ENCODE results near the gene TAPBPL.
"Not testable (repeated sequence)": the region's sequence is repeated elsewhere in the genome, so short reads cannot be mapped to it uniquely, and the experiment has no call there.

The TAPBPL gene

DNA sequence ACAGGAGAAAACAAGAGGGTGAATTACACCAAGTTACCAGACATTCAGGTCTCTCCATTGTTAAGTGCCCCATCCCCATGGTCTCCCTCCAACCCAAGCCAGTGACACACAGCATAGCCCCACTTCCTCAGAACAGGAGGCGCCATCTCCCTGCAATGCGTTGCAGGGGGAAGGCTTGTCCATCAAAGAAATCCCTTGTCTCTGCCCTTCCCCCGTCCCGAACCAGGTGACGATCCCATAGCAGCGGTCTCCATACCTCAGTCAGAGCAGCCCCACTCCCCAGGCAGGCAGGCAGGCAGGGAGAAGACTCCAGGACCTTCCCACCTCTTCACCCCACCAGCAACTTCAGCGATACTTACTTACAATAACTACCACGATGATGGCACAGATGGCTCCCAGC is 12.7 kb downstream of the TAPBPL start:
- H3K36me3 ChIP-seq (ENCODE audit: insufficient read depth, low read length): peaks cover 95% of the 10 kb centered on the region

DNA sequence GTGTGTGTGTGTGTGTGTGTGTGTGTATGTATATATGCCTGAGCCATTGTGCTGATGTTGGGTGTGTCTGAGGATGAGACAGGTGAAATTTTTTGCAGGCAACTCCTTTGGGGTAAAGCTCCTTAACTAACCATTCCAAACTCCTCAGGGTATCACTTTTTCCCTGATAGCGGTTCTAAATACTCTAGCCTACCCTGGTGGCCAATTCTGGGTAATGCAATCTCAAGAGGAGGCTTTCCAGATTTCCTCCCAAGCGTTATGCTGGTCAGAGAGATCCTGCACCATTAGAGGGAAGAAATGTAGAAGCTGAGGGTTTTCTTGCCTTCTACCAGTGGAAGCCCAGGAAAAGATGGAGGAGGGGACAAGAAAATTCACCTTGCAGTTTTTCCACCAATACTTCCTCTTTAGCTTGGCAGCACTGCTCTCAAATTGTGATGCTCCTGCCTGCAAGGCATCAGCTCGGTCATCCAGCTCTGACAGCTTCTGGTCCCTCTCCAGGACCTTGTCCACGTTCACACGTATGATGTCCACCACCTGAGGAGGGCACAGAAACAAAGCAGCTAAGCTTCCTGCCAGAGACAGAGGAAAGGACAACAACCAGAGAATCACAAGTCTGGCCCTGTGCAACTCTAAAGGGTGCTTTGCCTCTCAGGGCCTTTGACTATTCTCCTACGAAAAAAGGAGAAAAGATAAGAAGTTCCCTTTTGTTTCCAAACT is 13.8 kb downstream of the TAPBPL start:
- Histone ChIP-seq H3K27ac (ENCODE audit: low read depth, low read length, poor library complexity, severe bottlenecking) (peak overlapping the region; percentile 45), H3K9me3 (ENCODE audit: low read length) (0 out of 2 replicates have a peak, but pooled peaks cover 3% of the 10 kb centered on the region), H3K27me3 (ENCODE audit: insufficient read depth, low read length) (no peaks in the 10 kb centered on the region), H3K9me2 (ENCODE audit: low read depth, low read length) (no peaks in the 10 kb centered on the region), H2AFZ (ENCODE audit: low read length) (no peak overlapping the region), H3K4me2 (ENCODE audit: low read length) (no peak overlapping the region), H3K4me1 (ENCODE audit: insufficient read depth, low read length, severe bottlenecking) (peaks cover 68% of the 10 kb centered on the region), H3K79me2 (ENCODE audit: insufficient read depth, low read length) (peaks cover 24% of the 10 kb centered on the region), H3F3A (ENCODE audit: insufficient read depth, low read length) (no peaks in the 10 kb centered on the region), H3K36me3 (ENCODE audit: insufficient read depth, low read length) (peaks cover 86% of the 10 kb centered on the region), H3K4me3 (ENCODE audit: low read depth, low read length, poor library complexity, severe bottlenecking) (no peak overlapping the region), H3K9ac (ENCODE audit: low read length) (no peak overlapping the region), H4K20me1 (ENCODE audit: insufficient read depth, low read length) (no peaks in the 10 kb centered on the region)
- TF ChIP-seq, protein P1, sequence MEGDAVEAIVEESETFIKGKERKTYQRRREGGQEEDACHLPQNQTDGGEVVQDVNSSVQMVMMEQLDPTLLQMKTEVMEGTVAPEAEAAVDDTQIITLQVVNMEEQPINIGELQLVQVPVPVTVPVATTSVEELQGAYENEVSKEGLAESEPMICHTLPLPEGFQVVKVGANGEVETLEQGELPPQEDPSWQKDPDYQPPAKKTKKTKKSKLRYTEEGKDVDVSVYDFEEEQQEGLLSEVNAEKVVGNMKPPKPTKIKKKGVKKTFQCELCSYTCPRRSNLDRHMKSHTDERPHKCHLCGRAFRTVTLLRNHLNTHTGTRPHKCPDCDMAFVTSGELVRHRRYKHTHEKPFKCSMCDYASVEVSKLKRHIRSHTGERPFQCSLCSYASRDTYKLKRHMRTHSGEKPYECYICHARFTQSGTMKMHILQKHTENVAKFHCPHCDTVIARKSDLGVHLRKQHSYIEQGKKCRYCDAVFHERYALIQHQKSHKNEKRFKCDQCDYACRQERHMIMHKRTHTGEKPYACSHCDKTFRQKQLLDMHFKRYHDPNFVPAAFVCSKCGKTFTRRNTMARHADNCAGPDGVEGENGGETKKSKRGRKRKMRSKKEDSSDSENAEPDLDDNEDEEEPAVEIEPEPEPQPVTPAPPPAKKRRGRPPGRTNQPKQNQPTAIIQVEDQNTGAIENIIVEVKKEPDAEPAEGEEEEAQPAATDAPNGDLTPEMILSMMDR (IDR thresholded peaks at IDR 0.05; ENCODE audit: low read length): peak; percentile 92
- no peak for TF ChIP-seq EZH2 (IDR thresholded peaks at IDR 0.05; ENCODE audit: borderline replicate concordance, low read length)

More for the DNA sequence above, 12.7 kb downstream of the TAPBPL start:
- no peaks in the 10 kb centered on the region for H3K9me2 ChIP-seq (ENCODE audit: low read depth, low read length)
- no peak overlapping the region for H3K4me3 ChIP-seq (ENCODE audit: low read depth, low read length, poor library complexity, severe bottlenecking)
- H3K9me3 ChIP-seq (ENCODE audit: low read length): 0 out of 2 replicates have a peak, but pooled peaks cover 3% of the 10 kb centered on the region
- peak overlapping the region; percentile 92 for H3K27ac ChIP-seq (ENCODE audit: low read depth, low read length, poor library complexity, severe bottlenecking)
- H3K9ac ChIP-seq (ENCODE audit: low read length): no peak overlapping the region
- peaks cover 16% of the 10 kb centered on the region for H3K79me2 ChIP-seq (ENCODE audit: insufficient read depth, low read length)
- peaks cover 70% of the 10 kb centered on the region for H3K4me1 ChIP-seq (ENCODE audit: insufficient read depth, low read length, severe bottlenecking)
- no peaks in the 10 kb centered on the region for H4K20me1 ChIP-seq (ENCODE audit: insufficient read depth, low read length)
- H3K4me2 ChIP-seq (ENCODE audit: low read length): no peak overlapping the region
- no peak overlapping the region for H2AFZ ChIP-seq (ENCODE audit: low read length)
- no peaks in the 10 kb centered on the region for H3F3A ChIP-seq (ENCODE audit: insufficient read depth, low read length)
- TF ChIP-seq, protein P1 (IDR thresholded peaks at IDR 0.05; ENCODE audit: low read length): no peak
- no peak for TF ChIP-seq EZH2 (IDR thresholded peaks at IDR 0.05; ENCODE audit: borderline replicate concordance, low read length)
- no peaks in the 10 kb centered on the region for H3K27me3 ChIP-seq (ENCODE audit: insufficient read depth, low read length)

- Histone ChIP-seq H3K27ac (ENCODE audit: low read depth, low read length, poor library complexity, severe bottlenecking) (peak overlapping the region; percentile 45), H3K9me3 (ENCODE audit: low read length) (0 out of 2 replicates have a peak, but pooled peaks cover 3% of the 10 kb centered on the region), H3K36me3 (ENCODE audit: insufficient read depth, low read length) (peaks cover 80% of the 10 kb centered on the region), H3K79me2 (ENCODE audit: insufficient read depth, low read length) (peaks cover 24% of the 10 kb centered on the region), H3K9ac (ENCODE audit: low read length) (no peak overlapping the region), H3K4me3 (ENCODE audit: low read depth, low read length, poor library complexity, severe bottlenecking) (no peak overlapping the region), H3K4me2 (ENCODE audit: low read length) (no peak overlapping the region), H4K20me1 (ENCODE audit: insufficient read depth, low read length) (no peaks in the 10 kb centered on the region), H2AFZ (ENCODE audit: low read length) (no peak overlapping the region), H3K4me1 (ENCODE audit: insufficient read depth, low read length, severe bottlenecking) (peaks cover 65% of the 10 kb centered on the region), H3K27me3 (ENCODE audit: insufficient read depth, low read length) (no peaks in the 10 kb centered on the region), H3F3A (ENCODE audit: insufficient read depth, low read length) (no peaks in the 10 kb centered on the region), H3K9me2 (ENCODE audit: low read depth, low read length) (no peaks in the 10 kb centered on the region)
- TF ChIP-seq EZH2 (IDR thresholded peaks at IDR 0.05; ENCODE audit: borderline replicate concordance, low read length): no peak
Measured at GRCh38 chr12:6466184-6466573, 14.3 kb downstream of the TAPBPL start.

- H3K4me3 ChIP-seq (ENCODE audit: low read depth, low read length, poor library complexity, severe bottlenecking); H3K4me2 ChIP-seq (ENCODE audit: low read length); H3K27me3 ChIP-seq (ENCODE audit: insufficient read depth, low read length); H3K9ac ChIP-seq (ENCODE audit: low read length); H3K9me3 ChIP-seq (ENCODE audit: low read length); H4K20me1 ChIP-seq (ENCODE audit: insufficient read depth, low read length); H2AFZ ChIP-seq (ENCODE audit: low read length); H3F3A ChIP-seq (ENCODE audit: insufficient read depth, low read length); H3K9me2 ChIP-seq (ENCODE audit: low read depth, low read length): not testable (repeated sequence)
- peaks cover 75% of the 10 kb centered on the region for H3K36me3 ChIP-seq (ENCODE audit: insufficient read depth, low read length)
- peaks cover 24% of the 10 kb centered on the region for H3K79me2 ChIP-seq (ENCODE audit: insufficient read depth, low read length)
- peak overlapping the region; percentile 45 for H3K27ac ChIP-seq (ENCODE audit: low read depth, low read length, poor library complexity, severe bottlenecking)
- H3K4me1 ChIP-seq (ENCODE audit: insufficient read depth, low read length, severe bottlenecking): peaks cover 62% of the 10 kb centered on the region
Measured at GRCh38 chr12:6466751-6467150, 14.9 kb downstream of the TAPBPL start.

GRCh38 chr12:6467571-6468282 is 15.9 kb downstream of the TAPBPL start:
- peaks cover 24% of the 10 kb centered on the region for H3K79me2 ChIP-seq (ENCODE audit: insufficient read depth, low read length)
- H3K27me3 ChIP-seq (ENCODE audit: insufficient read depth, low read length); H3K27ac ChIP-seq (ENCODE audit: low read depth, low read length, poor library complexity, severe bottlenecking); H2AFZ ChIP-seq (ENCODE audit: low read length); H3K9me3 ChIP-seq (ENCODE audit: low read length); H3K9ac ChIP-seq (ENCODE audit: low read length); H4K20me1 ChIP-seq (ENCODE audit: insufficient read depth, low read length); H3K9me2 ChIP-seq (ENCODE audit: low read depth, low read length); H3F3A ChIP-seq (ENCODE audit: insufficient read depth, low read length): not testable (repeated sequence)
- H3K36me3 ChIP-seq (ENCODE audit: insufficient read depth, low read length): peaks cover 66% of the 10 kb centered on the region
- peak overlapping the region; percentile 95; the same call in 1 of the 2 replicates for H3K4me2 ChIP-seq (ENCODE audit: low read length)
- H3K4me3 ChIP-seq (ENCODE audit: low read depth, low read length, poor library complexity, severe bottlenecking): peak overlapping the region; percentile 89
- peaks cover 53% of the 10 kb centered on the region for H3K4me1 ChIP-seq (ENCODE audit: insufficient read depth, low read length, severe bottlenecking)

Measured in OCI-LY1 (cell line).